K562 (cell line): ENCODE results near the gene RABL6. TPM values are rescaled to one million over a fixed set of nuclear protein-coding genes. Genes with fewer than 3 reads are reported as not detected.

Experiments
- ATAC-seq: fragments of 200-7000 bp; cut with Tn5 transposase; 3 replicates; pipeline ENCODE4 v1.9.1; 2020; ENCODE audit warnings: moderate library complexity
- BruUV-seq: library from RNA; stranded (reverse); fragments of 400-500 nt; replicated peaks from 2 replicates; lab custom pipeline; 2021; lab: Mats Ljungman, UMichigan
- CTCF ChIA-PET: fragments of 300-600 bp; formaldehyde crosslinking; extraction: SDS; loops from one replicate; lab custom pipeline; 2021; ENCODE audit warnings: low intra/inter-chr PET ratio; lab: Yijun Ruan, JAX
- POLR2A ChIA-PET: fragments of 300-600, 350-650 bp; sonication (Branson Sonifier 250); formaldehyde crosslinking; extraction: SDS; loops from one replicate; lab custom pipeline; 2021; ENCODE audit warnings: antibody characterized with exemption, inconsistent platforms; lab: Yijun Ruan, JAX
- DNase-seq, 4 experiments: peaks; one replicate each; pipeline versions ENCODE4 v3.0.0 to v3.0.0-alpha.2; 2011 to 2018; ENCODE audit warnings: low spot score in 3 of 4, mixed read lengths in 3 of 4; ENCODE audit errors: extremely low read depth in 1 of 4
- FAIRE-seq: peaks from 2 replicates; lab custom pipeline; 2011; peaks lifted over from hg19 to GRCh38; lab: Jason Lieb, UNC
- H2AFZ ChIP-seq: 2 replicates; pipeline ENCODE4 v1.6.0; 2011; ENCODE audit warnings: low read depth, low read length, control low read depth, inconsistent platforms
- H3K27ac ChIP-seq: fragments of 200-600 bp; 3 replicates; pipeline ENCODE4 v1.8.0; 2011; ENCODE audit warnings: low read depth, mild to moderate bottlenecking, control low read depth, inconsistent platforms, low read length, moderate library complexity, mixed read lengths; ENCODE audit errors: extremely low read depth
- H3K27me3 ChIP-seq, 2 experiments: fragments of 300-600 bp in 1 of 2; 2 replicates in 1 of 2; 3 replicates in 1 of 2; pipeline versions ENCODE4 v1.6.0 to v1.8.0; 2011; ENCODE audit warnings: inconsistent platforms in 2 of 2, low read length in 2 of 2, mild to moderate bottlenecking in 1 of 2, mixed read lengths in 1 of 2, moderate library complexity in 1 of 2; ENCODE audit not compliant: control insufficient read depth in 2 of 2, insufficient read depth in 2 of 2
- H3K36me3 ChIP-seq: fragments of 300-600 bp; 3 replicates; pipeline ENCODE4 v1.8.0; 2011; ENCODE audit warnings: mild to moderate bottlenecking, low read length, inconsistent platforms; ENCODE audit not compliant: control insufficient read depth, insufficient read depth
- H3K4me1 ChIP-seq, 2 experiments: fragments of 200-600 bp in 1 of 2; replicated peaks in 1 of 2; 2 replicates in 1 of 2; 3 replicates in 1 of 2; pipeline versions ENCODE4 v1.5.1 to v1.8.0; 2011; ENCODE audit warnings: inconsistent platforms in 2 of 2, low read length in 2 of 2, mild to moderate bottlenecking in 1 of 2, mixed read lengths in 1 of 2, moderate library complexity in 1 of 2; ENCODE audit not compliant: control insufficient read depth in 2 of 2, insufficient read depth in 2 of 2
- H3K4me2 ChIP-seq: 2 replicates; pipeline ENCODE4 v1.6.1; 2011; ENCODE audit warnings: low read length, control low read depth, inconsistent platforms, mixed read lengths; ENCODE audit not compliant: insufficient read depth
- H3K4me3 ChIP-seq: fragments of 200-600 bp; sonication (generic), shearing (Covaris generic); 2 replicates; pipeline ENCODE4 v1.5.1; 2016; ENCODE audit warnings: control low read depth, inconsistent platforms
- H3K79me2 ChIP-seq: fragments of 200-600 bp; 3 replicates; pipeline ENCODE4 v1.8.0; 2011; ENCODE audit warnings: low read length, inconsistent platforms; ENCODE audit not compliant: control insufficient read depth, insufficient read depth
- H3K9ac ChIP-seq, 2 experiments: 2 replicates each; pipeline versions ENCODE4 v1.6.0 to v1.6.1; 2011; ENCODE audit warnings: low read depth in 2 of 2, low read length in 2 of 2, control low read depth in 1 of 2, inconsistent platforms in 1 of 2, mild to moderate bottlenecking in 1 of 2, mixed read lengths in 1 of 2; ENCODE audit not compliant: insufficient read depth in 1 of 2
- H3K9me1 ChIP-seq: one replicate; pipeline ENCODE4 v1.6.0; 2011; ENCODE audit warnings: inconsistent platforms, mild to moderate bottlenecking, low read length, moderate library complexity; ENCODE audit not compliant: control insufficient read depth, insufficient read depth
- H3K9me3 ChIP-seq: replicated peaks from 2 replicates; pipeline ENCODE4 v1.5.1; 2011; ENCODE audit warnings: low read depth, low read length, inconsistent platforms; ENCODE audit not compliant: control insufficient read depth, insufficient read depth
- H4K20me1 ChIP-seq: replicated peaks from 2 replicates; pipeline ENCODE4 v1.6.1; 2011; ENCODE audit warnings: low read length, inconsistent platforms, mixed read lengths; ENCODE audit not compliant: control insufficient read depth, insufficient read depth
- CEBPG ChIP-seq, 3 experiments: fragments of 200-800 bp in 1 of 3; sonication (Bioruptor generic) in 1 of 3; sonication (generic) in 1 of 3; formaldehyde crosslinking in 1 of 3; IDR thresholded peaks in 2 of 3; conservative IDR thresholded peaks in 1 of 3; 2 replicates each; pipeline versions ENCODE4 v1.6.1 to v1.8.0; 2016 to 2022; ENCODE audit warnings: missing compliant biosample characterization in 2 of 3, missing genetic modification characterization in 2 of 3, mild to moderate bottlenecking in 1 of 3, missing genetic modification reagents in 1 of 3
- ELF2 ChIP-seq: fragments of 250-450 bp; sonication (Bioruptor Pico); IDR thresholded peaks from 2 replicates; pipeline ENCODE4 v1.5.0; 2021; ENCODE audit warnings: mild to moderate bottlenecking
- POU5F1 ChIP-seq: fragments of 150-350 bp; IDR thresholded peaks from 2 replicates; pipeline ENCODE4 v1.6.1; 2014; ENCODE audit warnings: borderline replicate concordance, low read length, low read depth, mild to moderate bottlenecking; ENCODE audit not compliant: partially characterized antibody
- RBFOX2 ChIP-seq: fragments of 200-400 bp; formaldehyde crosslinking; IDR thresholded peaks from 2 replicates; pipeline ENCODE4 v1.6.1; 2017; ENCODE audit warnings: low read depth, mild to moderate bottlenecking, low read length, moderate library complexity
- XRCC3 ChIP-seq: fragments of 450-650 bp; IDR thresholded peaks from 2 replicates; pipeline ENCODE4 v1.6.1; 2017; ENCODE audit warnings: mild to moderate bottlenecking, moderate library complexity
- ZNF445 ChIP-seq: fragments of 250-450 bp; sonication (Bioruptor Pico); IDR thresholded peaks from 2 replicates; pipeline ENCODE4 v1.4.0; 2020; ENCODE audit warnings: low read depth, mild to moderate bottlenecking, moderate library complexity
- WGBS: fragments of 100-300 bp; shearing (Covaris generic); methylation state at CpG from one replicate; pipeline ENCODE4 v1.1.6; 2016; ENCODE audit warnings: low coverage, mixed read lengths; ENCODE audit not compliant: insufficient coverage; ENCODE audit errors: missing lambda C conversion rate; 5-methylcytosine and 5-hydroxymethylcytosine counted together
- in situ Hi-C: fragments of 300-500 bp; cut with MboI; formaldehyde crosslinking; loops from 4 replicates; pipeline ENCODE4 v1.15.0; 2018; ENCODE audit warnings: inconsistent platforms, mixed read lengths
- intact Hi-C: fragments of 100-400 bp; cut with micrococcal nuclease; formaldehyde crosslinking; loops from 2 replicates; pipeline ENCODE4 v1.14.2; 2022
- polyA plus RNA-seq, 8 experiments: library from polyadenylated mRNA; depleted of rRNA in 4 of 8; stranded (reverse) in 5 of 8; unstranded in 3 of 8; fragments of >200 nt; fragmentation: Nextera tagmentation in 2 of 8; fragmentation: Illumina TruSeq in 1 of 8; extraction: Ambion mirVana in 2 of 8; extraction: Trizol in 1 of 8; gene quantifications; 2 replicates each; pipeline versions ENCODE4 v1.2.1 to v1.2.3, GENCODE V29; 2011 to 2014; ENCODE audit warnings: inconsistent platforms in 1 of 8, missing spikeins in 1 of 8
- total RNA-seq, 7 experiments: library from RNA; depleted of rRNA in 6 of 7; stranded (reverse); fragments of >200 nt in 6 of 7; fragmentation: Illumina TruSeq in 2 of 7; extraction: Trizol in 2 of 7; gene quantifications; 2 replicates each; pipeline versions ENCODE4 v1.2.1 to v1.2.3, GENCODE V29; 2011 to 2021; ENCODE audit warnings: low replicate concordance in 1 of 7
- TF ChIP-seq, protein P1 (sequence below), 2 experiments: IDR thresholded peaks; 2 replicates each; pipeline ENCODE4 v1.6.1; 2011; ENCODE audit warnings: borderline replicate concordance in 1 of 2, control low read depth in 1 of 2, low read depth in 1 of 2, low read length in 1 of 2, mild to moderate bottlenecking in 1 of 2, mixed read lengths in 1 of 2, moderate library complexity in 1 of 2; ENCODE audit not compliant: insufficient read depth in 1 of 2, insufficient read length in 1 of 2, poor library complexity in 1 of 2, severe bottlenecking in 1 of 2; ENCODE audit errors: extremely low read depth in 1 of 2
- TF ChIP-seq, protein P2 (sequence below), 2 experiments: fragments of 450-650 bp in 1 of 2; sonication (generic) in 1 of 2; formaldehyde crosslinking in 1 of 2; IDR thresholded peaks in 1 of 2; conservative IDR thresholded peaks in 1 of 2; 2 replicates each; pipeline versions ENCODE4 v1.6.1 to v1.8.1; 2016 to 2023; ENCODE audit warnings: mild to moderate bottlenecking in 2 of 2, moderate library complexity in 2 of 2, inconsistent platforms in 1 of 2, missing genetic modification reagents in 1 of 2
- TF ChIP-seq, protein P3 (sequence below): fragments of 450-650 bp; IDR thresholded peaks from 2 replicates; pipeline ENCODE4 v1.6.1; 2016; ENCODE audit warnings: missing biosample characterization, missing genetic modification characterization

RABL6 gene
- total and polyA plus RNA-seq, 9 of the 15 experiments (the other 6 are each of a cell fraction or from before 2014, with no cell fraction given): 5.6 to 181 (median 84.5) TPM

DNA sequence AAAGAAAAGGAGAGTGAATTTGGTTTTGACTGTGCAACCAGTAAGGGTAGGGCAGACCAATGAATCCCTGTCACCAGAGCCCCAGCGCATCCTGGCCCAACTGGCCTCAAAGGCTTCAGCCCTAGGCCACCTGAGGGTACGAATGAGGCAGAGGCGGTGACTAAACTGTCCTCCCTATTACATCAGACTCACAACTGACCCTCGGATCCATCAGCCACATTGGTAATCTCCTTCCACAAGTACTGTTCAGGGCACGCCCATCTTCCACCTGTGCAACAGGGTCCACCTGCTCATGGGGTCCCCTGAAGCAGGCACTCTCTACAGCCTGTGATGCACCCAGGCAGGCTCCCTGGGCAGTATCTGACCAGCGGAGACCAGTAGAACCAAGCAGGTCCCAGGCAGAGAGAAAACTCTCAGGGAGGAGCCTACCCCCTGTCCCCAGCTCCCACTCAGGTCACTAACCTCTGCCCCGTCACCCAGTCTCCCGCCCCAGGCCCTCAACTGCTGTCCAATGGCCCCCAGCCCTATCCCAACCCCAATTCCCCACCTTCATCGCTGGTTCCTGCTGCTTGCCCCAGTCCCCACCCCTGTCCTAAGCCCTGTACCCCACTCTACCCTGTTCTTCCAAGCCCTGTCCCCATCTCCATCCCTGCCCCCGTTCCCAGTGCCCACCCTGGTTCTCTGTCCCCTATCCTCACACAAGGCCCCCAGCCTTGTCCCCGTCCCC is 57.5 kb downstream of the RABL6 start:
- peaks cover 45% of the 10 kb centered on the region; the same call in 2 of the 3 replicates for H3K36me3 ChIP-seq
- peaks cover 4% of the 10 kb centered on the region for H3K9me1 ChIP-seq
- intact Hi-C loops: no loop called here
- peak; percentile 5 for ATAC-seq
- ChIA-PET CTCF (no interaction called here), POLR2A (interaction anchor here (1.4 to 1.9 kb wide), 2 partner anchors 10 kb away, joined by 4 to 11 read pairs; no protein-coding TSS in a partner anchor)
- BruUV-seq: no TSS peak
- no peak for DNase-seq
- H3K4me1 ChIP-seq: peaks cover 5 to 32% of the 10 kb centered on the region in 2 experiments; a peak in 3 of 5 replicates
- no peaks in the 10 kb centered on the region; the same call in 1 of the 2 replicates for H3K9me3 ChIP-seq
- 34% methylated on average over 9 of the region's 11 CpGs for WGBS
- H3K4me3 ChIP-seq: peak overlapping the region; percentile 95
- H4K20me1 ChIP-seq: peaks cover 14% of the 10 kb centered on the region; the same call in 1 of the 2 replicates
- H3K4me2 ChIP-seq: peak overlapping the region; percentile 77
- peaks cover 43% of the 10 kb centered on the region for H3K79me2 ChIP-seq
- TF ChIP-seq, protein P1, sequence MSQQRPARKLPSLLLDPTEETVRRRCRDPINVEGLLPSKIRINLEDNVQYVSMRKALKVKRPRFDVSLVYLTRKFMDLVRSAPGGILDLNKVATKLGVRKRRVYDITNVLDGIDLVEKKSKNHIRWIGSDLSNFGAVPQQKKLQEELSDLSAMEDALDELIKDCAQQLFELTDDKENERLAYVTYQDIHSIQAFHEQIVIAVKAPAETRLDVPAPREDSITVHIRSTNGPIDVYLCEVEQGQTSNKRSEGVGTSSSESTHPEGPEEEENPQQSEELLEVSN (IDR thresholded peaks at IDR 0.05; ENCODE audit: borderline replicate concordance in 1 of 2, extremely low read depth in 1 of 2, insufficient read depth in 1 of 2, insufficient read length in 1 of 2, low read depth in 1 of 2, low read length in 1 of 2, poor library complexity in 1 of 2, severe bottlenecking in 1 of 2): peak in 1 of 2 experiments; percentile 1
- TF ChIP-seq, protein P2, sequence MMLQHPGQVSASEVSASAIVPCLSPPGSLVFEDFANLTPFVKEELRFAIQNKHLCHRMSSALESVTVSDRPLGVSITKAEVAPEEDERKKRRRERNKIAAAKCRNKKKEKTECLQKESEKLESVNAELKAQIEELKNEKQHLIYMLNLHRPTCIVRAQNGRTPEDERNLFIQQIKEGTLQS (IDR thresholded peaks at IDR 0.05): peak; percentile 49; the same call in 1 of the 2 replicates
- TF ChIP-seq, protein P2 (CRISPR knock-in tag; conservative IDR thresholded peaks at IDR 0.05): no peak
- TF ChIP-seq ELF2 (CRISPR knock-in tag) (no peak), XRCC3 (no peak), POU5F1 (no peak), CEBPG (CRISPR knock-in tag; IDR thresholded peaks at IDR 0.05) (peak; percentile 79; the same call in 1 of the 2 replicates), CEBPG (tag; conservative IDR thresholded peaks at IDR 0.05 in 1 of 2, IDR thresholded peaks at IDR 0.05 in 1 of 2) (0 out of 4 replicates have a peak, but pooled peaks of 1 of the 2 experiments have one; percentile 55), RBFOX2 (0 out of 2 replicates have a peak, but pooled peaks have one; percentile 2), ZNF445 (no peak)
- TF ChIP-seq, protein P3, sequence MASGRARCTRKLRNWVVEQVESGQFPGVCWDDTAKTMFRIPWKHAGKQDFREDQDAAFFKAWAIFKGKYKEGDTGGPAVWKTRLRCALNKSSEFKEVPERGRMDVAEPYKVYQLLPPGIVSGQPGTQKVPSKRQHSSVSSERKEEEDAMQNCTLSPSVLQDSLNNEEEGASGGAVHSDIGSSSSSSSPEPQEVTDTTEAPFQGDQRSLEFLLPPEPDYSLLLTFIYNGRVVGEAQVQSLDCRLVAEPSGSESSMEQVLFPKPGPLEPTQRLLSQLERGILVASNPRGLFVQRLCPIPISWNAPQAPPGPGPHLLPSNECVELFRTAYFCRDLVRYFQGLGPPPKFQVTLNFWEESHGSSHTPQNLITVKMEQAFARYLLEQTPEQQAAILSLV (tag): no peak
- in situ Hi-C loops: no loop called here
- H3K9ac ChIP-seq: peak overlapping the region; percentile 73 to 96
- H3K27me3 ChIP-seq: no peaks in the 10 kb centered on the region
- peak overlapping the region; percentile 77 for H3K27ac ChIP-seq
- peak; percentile 11 for FAIRE-seq
- no peak overlapping the region for H2AFZ ChIP-seq
